BLaER1 treated with 17β-estradiol and CSF1 and Interleukin-3, amounts not matched to agents 10 nM and 100 nM (cell line): ENCODE results near the gene GNL1.

Source experiments
- H3K27ac ChIP-seq, 11 experiments: shearing (Covaris generic); formaldehyde crosslinking; 2 replicates each; pipeline ENCODE4 v1.8.1; 2022
- H3K27me3 ChIP-seq, 11 experiments: shearing (Covaris generic); formaldehyde crosslinking; 2 replicates each; pipeline ENCODE4 v1.8.1; 2022
- H3K36me3 ChIP-seq, 11 experiments: shearing (Covaris generic); formaldehyde crosslinking; 2 replicates each; pipeline ENCODE4 v1.8.1; 2022
- H3K4me1 ChIP-seq, 10 experiments: shearing (Covaris generic); formaldehyde crosslinking; 2 replicates each; pipeline ENCODE4 v1.8.1; 2022
- H3K4me2 ChIP-seq, 11 experiments: shearing (Covaris generic); formaldehyde crosslinking; 2 replicates each; pipeline ENCODE4 v1.8.1; 2022
- H3K4me3 ChIP-seq, 10 experiments: shearing (Covaris generic); formaldehyde crosslinking; 2 replicates each; pipeline ENCODE4 v1.8.1; 2022
- H3K9ac ChIP-seq, 11 experiments: shearing (Covaris generic); formaldehyde crosslinking; 2 replicates each; pipeline ENCODE4 v1.8.1; 2022
- H3K9me3 ChIP-seq, 11 experiments: shearing (Covaris generic); formaldehyde crosslinking; replicated peaks in 1 of 11; 2 replicates each; pipeline ENCODE4 v1.8.1; 2022
- H4K20me1 ChIP-seq, 11 experiments: shearing (Covaris generic); formaldehyde crosslinking; 2 replicates each; pipeline ENCODE4 v1.8.1; 2022
- Cebpa-rat ChIP-seq, 11 experiments: shearing (Covaris generic); IDR thresholded peaks; 2 replicates each; pipeline ENCODE4 v1.8.1; 2022

The GNL1 gene

DNA sequence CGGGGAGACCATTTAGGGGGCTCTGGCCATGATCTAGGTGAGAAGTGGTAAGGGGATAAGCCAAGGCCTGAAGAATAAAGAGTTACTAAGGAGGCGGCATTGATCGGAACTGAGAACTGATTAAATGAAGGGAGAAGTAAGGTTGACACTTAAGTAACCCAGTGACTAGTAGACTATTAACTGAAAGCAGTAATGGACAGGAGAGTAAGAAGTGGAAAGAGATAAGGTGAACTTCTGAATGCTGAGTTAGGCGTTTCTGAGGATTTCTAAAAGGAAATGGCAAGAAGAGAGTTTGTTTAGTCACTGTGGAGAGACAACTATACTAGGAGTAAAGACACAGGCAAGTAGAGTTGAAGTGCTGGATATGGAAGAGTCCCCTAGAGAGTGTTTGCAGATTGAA is 16.8 kb upstream of the GNL1 start:
- Histone ChIP-seq H3K27ac (no peak overlapping the region), H3K27me3 (no peaks in the 10 kb centered on the region), H3K36me3 (peaks cover 19 to 58% (median 52%) of the 10 kb centered on the region in 11 experiments), H3K4me3 (peak overlapping the region in 7 of 10 experiments; percentile 69 to 86 (median 78); a peak in 10 of 20 replicates), H3K4me1 (peaks cover 40 to 58% (median 44%) of the 10 kb centered on the region in 10 experiments), H3K9ac (peak overlapping the region; percentile 83 to 95 (median 91); a peak in 21 of 22 replicates), H3K9me3 (no peaks in the 10 kb centered on the region), H3K4me2 (peak overlapping the region; percentile 88 to 97 (median 95)), H4K20me1 (peaks cover 50 to 67% (median 66%) of the 10 kb centered on the region in 11 experiments; a peak in 21 of 22 replicates)
- no peak for TF ChIP-seq Cebpa-rat (IDR thresholded peaks at IDR 0.05)

GRCh38 chr6:30572148-30572547 is 15.9 kb upstream of the GNL1 start:
- Histone ChIP-seq H3K4me3 (peak overlapping the region; percentile 69 to 86 (median 78)), H3K9ac (peak overlapping the region; percentile 83 to 95 (median 91)), H3K27me3 (no peaks in the 10 kb centered on the region), H4K20me1 (peaks cover 49 to 57% (median 56%) of the 10 kb centered on the region in 11 experiments; a peak in 21 of 22 replicates), H3K4me2 (peak overlapping the region; percentile 88 to 97 (median 95)), H3K9me3 (no peaks in the 10 kb centered on the region), H3K27ac (peak overlapping the region; percentile 83 to 96 (median 93); a peak in 19 of 22 replicates), H3K4me1 (peaks cover 40 to 58% (median 44%) of the 10 kb centered on the region in 10 experiments), H3K36me3 (peaks cover 9 to 49% (median 42%) of the 10 kb centered on the region in 11 experiments)
- no peak for TF ChIP-seq Cebpa-rat (IDR thresholded peaks at IDR 0.05)

- TF ChIP-seq Cebpa-rat (IDR thresholded peaks at IDR 0.05): no peak
- Histone ChIP-seq H3K36me3 (peaks cover 5 to 45% (median 38%) of the 10 kb centered on the region in 11 experiments), H3K27ac (peak overlapping the region; percentile 83 to 96 (median 93)), H3K9me3 (no peaks in the 10 kb centered on the region), H3K4me2 (peak overlapping the region; percentile 88 to 97 (median 95)), H3K27me3 (no peaks in the 10 kb centered on the region), H3K9ac (peak overlapping the region; percentile 83 to 95 (median 91)), H3K4me1 (peaks cover 40 to 58% (median 44%) of the 10 kb centered on the region in 10 experiments), H3K4me3 (peak overlapping the region; percentile 69 to 86 (median 78)), H4K20me1 (peaks cover 45 to 53% (median 52%) of the 10 kb centered on the region in 11 experiments; a peak in 20 of 22 replicates)
Measured at GRCh38 chr6:30571762-30572082, 15.4 kb upstream of the GNL1 start.

GRCh38 chr6:30571075-30571761 is 14.9 kb upstream of the GNL1 start, which contains the start of gene ABCF1:
Gene ABCF1 (plus strand): TSS chr6:30571442. CDS start chr6:30571488, 46 bp downstream.
- peak within 1 kb of the TSS; percentile 91 to 97 (median 95) for H3K4me2 ChIP-seq
- H3K27me3 ChIP-seq: no peaks in the 10 kb centered on the region
- H3K4me3 ChIP-seq: peak within 1 kb of the TSS; percentile 69 to 86 (median 78)
- H3K36me3 ChIP-seq: peaks cover 0 to 40% (median 33%) of the 10 kb centered on the region in 11 experiments; a peak in 20 of 22 replicates
- peaks cover 40 to 48% (median 47%) of the 10 kb centered on the region in 11 experiments; a peak in 20 of 22 replicates for H4K20me1 ChIP-seq
- H3K9me3 ChIP-seq: no peaks in the 10 kb centered on the region
- peak within 1 kb of the TSS; percentile 83 to 96 (median 93) for H3K27ac ChIP-seq
- peaks cover 42 to 58% (median 44%) of the 10 kb centered on the region in 10 experiments for H3K4me1 ChIP-seq
- no peak for TF ChIP-seq Cebpa-rat (IDR thresholded peaks at IDR 0.05)
- H3K9ac ChIP-seq: peak within 1 kb of the TSS; percentile 83 to 95 (median 91)

- Histone ChIP-seq H3K4me1 (peaks cover 42 to 56% (median 46%) of the 10 kb centered on the region in 10 experiments), H4K20me1 (peaks cover 35 to 43% (median 42%) of the 10 kb centered on the region in 11 experiments; a peak in 20 of 22 replicates), H3K27ac (peak overlapping the region; percentile 83 to 96 (median 93); a peak in 21 of 22 replicates), H3K4me3 (peak overlapping the region; percentile 69 to 86 (median 78)), H3K9me3 (no peaks in the 10 kb centered on the region), H3K9ac (peak overlapping the region; percentile 83 to 95 (median 91)), H3K4me2 (peak overlapping the region; percentile 91 to 97 (median 94)), H3K27me3 (no peaks in the 10 kb centered on the region), H3K36me3 (peaks cover 0 to 34% (median 29%) of the 10 kb centered on the region in 11 experiments; a peak in 20 of 22 replicates)
- TF ChIP-seq Cebpa-rat (IDR thresholded peaks at IDR 0.05): no peak
Measured at GRCh38 chr6:30570740-30571074, 14.4 kb upstream of the GNL1 start.

GRCh38 chr6:30570263-30570662 is 14.0 kb upstream of the GNL1 start:
- Histone ChIP-seq H3K9ac (peak overlapping the region; percentile 83 to 95 (median 91); a peak in 20 of 22 replicates), H4K20me1 (peaks cover 31 to 38% (median 37%) of the 10 kb centered on the region in 11 experiments; a peak in 20 of 22 replicates), H3K27me3 (no peaks in the 10 kb centered on the region), H3K27ac (peak overlapping the region in 6 of 11 experiments; percentile 85 to 96 (median 91); a peak in 9 of 22 replicates), H3K36me3 (peaks cover 0 to 30% (median 24%) of the 10 kb centered on the region in 11 experiments; a peak in 19 of 22 replicates), H3K4me3 (peak overlapping the region; percentile 69 to 86 (median 78)), H3K4me2 (peak overlapping the region; percentile 91 to 97 (median 94)), H3K9me3 (no peaks in the 10 kb centered on the region), H3K4me1 (peaks cover 42 to 52% (median 46%) of the 10 kb centered on the region in 10 experiments)
- TF ChIP-seq Cebpa-rat (IDR thresholded peaks at IDR 0.05): no peak

GRCh38 chr6:30568245-30568644 is 12.0 kb upstream of the GNL1 start:
- H3K36me3 ChIP-seq: peaks cover 6 to 25% (median 16%) of the 10 kb centered on the region in 11 experiments; a peak in 21 of 22 replicates
- H3K9me3 ChIP-seq: no peaks in the 10 kb centered on the region
- H3K9ac ChIP-seq: no peak overlapping the region
- peaks cover 27 to 37% (median 31%) of the 10 kb centered on the region in 10 experiments for H3K4me1 ChIP-seq
- H3K27me3 ChIP-seq: no peaks in the 10 kb centered on the region
- no peak overlapping the region for H3K27ac ChIP-seq
- H3K4me3 ChIP-seq: no peak overlapping the region
- no peak overlapping the region for H3K4me2 ChIP-seq
- no peak for TF ChIP-seq Cebpa-rat (IDR thresholded peaks at IDR 0.05)
- H4K20me1 ChIP-seq: peaks cover 13 to 21% (median 17%) of the 10 kb centered on the region in 11 experiments; a peak in 20 of 22 replicates

DNA sequence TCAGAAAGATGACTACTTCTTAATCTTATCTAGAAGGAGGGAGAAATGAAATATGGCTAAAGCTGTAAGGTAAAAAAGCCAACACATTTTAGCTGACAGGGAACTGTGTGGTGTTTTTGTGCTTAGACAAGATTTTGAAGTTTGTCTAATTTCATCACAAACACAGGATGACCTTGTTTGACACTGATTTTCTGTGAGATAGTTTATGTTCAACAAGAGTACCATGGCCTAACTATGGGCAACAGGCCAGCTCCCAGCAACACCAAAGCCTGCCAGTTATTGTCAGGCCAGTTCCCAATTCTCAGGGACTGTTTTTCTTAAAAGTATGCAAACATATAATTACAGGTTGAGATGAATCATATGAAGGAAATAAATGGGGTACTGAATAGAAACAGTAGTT is 9.5 kb upstream of the GNL1 start:
- Histone ChIP-seq H3K4me2 (no peak overlapping the region), H3K4me3 (no peak overlapping the region), H3K36me3 (peaks cover 27 to 40% (median 35%) of the 10 kb centered on the region in 11 experiments), H4K20me1 (peaks cover 0 to 20% (median 7%) of the 10 kb centered on the region in 11 experiments; a peak in 6 of 22 replicates), H3K27ac (no peak overlapping the region), H3K9me3 (no peaks in the 10 kb centered on the region), H3K9ac (no peak overlapping the region), H3K27me3 (no peaks in the 10 kb centered on the region), H3K4me1 (peaks cover 10 to 21% (median 14%) of the 10 kb centered on the region in 10 experiments)
- no peak for TF ChIP-seq Cebpa-rat (IDR thresholded peaks at IDR 0.05)

DNA sequence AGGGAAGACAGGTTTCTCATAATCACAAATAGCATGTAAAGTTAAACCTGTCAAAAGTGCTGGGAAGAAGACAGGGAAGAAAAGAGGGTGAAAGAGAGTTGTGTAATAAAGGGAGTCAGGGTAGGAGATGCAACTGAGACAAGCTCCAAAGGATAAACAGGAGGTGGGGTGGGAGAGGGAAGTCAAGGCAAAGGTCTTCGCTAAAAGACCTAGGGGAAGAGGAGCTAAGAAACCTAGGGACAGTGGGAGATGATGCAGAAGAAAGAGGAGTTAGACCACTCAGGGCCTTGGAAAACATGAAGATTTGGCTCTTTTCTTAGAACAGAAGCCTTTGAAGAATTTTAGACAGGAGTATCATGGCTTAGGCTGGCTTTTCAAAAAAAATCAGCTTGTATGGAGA is 7.8 kb upstream of the GNL1 start:
- Histone ChIP-seq H4K20me1 (peaks cover 0 to 23% (median 7%) of the 10 kb centered on the region in 11 experiments; a peak in 6 of 22 replicates), H3K4me1 (peaks cover 1 to 9% (median 4%) of the 10 kb centered on the region in 10 experiments; a peak in 16 of 20 replicates), H3K4me3 (no peak overlapping the region), H3K27me3 (no peaks in the 10 kb centered on the region), H3K4me2 (no peak overlapping the region), H3K36me3 (peaks cover 27 to 51% (median 43%) of the 10 kb centered on the region in 11 experiments), H3K9me3 (no peaks in the 10 kb centered on the region), H3K27ac (no peak overlapping the region), H3K9ac (no peak overlapping the region)
- no peak for TF ChIP-seq Cebpa-rat (IDR thresholded peaks at IDR 0.05)
